K562 (cell line): Measurements from ENCODE around the gene RAD21L1. TPM values are rescaled to one million over a fixed set of nuclear protein-coding genes. Genes with fewer than 3 reads are reported as not detected.

Source experiments
- ATAC-seq: fragments of 200-7000 bp; cut with Tn5 transposase; 3 replicates; pipeline ENCODE4 v1.9.1; 2020; ENCODE audit warnings: moderate library complexity
- BruUV-seq: library from RNA; stranded (reverse); fragments of 400-500 nt; replicated peaks from 2 replicates; lab custom pipeline; 2021; lab: Mats Ljungman, UMichigan
- CTCF ChIA-PET: fragments of 300-600 bp; formaldehyde crosslinking; extraction: SDS; loops from one replicate; lab custom pipeline; 2021; ENCODE audit warnings: low intra/inter-chr PET ratio; lab: Yijun Ruan, JAX
- POLR2A ChIA-PET: fragments of 300-600, 350-650 bp; sonication (Branson Sonifier 250); formaldehyde crosslinking; extraction: SDS; loops from one replicate; lab custom pipeline; 2021; ENCODE audit warnings: antibody characterized with exemption, inconsistent platforms; lab: Yijun Ruan, JAX
- DNase-seq, 4 experiments: peaks; one replicate each; pipeline versions ENCODE4 v3.0.0 to v3.0.0-alpha.2; 2011 to 2018; ENCODE audit warnings: low spot score in 3 of 4, mixed read lengths in 3 of 4; ENCODE audit errors: extremely low read depth in 1 of 4
- FAIRE-seq: peaks from 2 replicates; lab custom pipeline; 2011; peaks lifted over from hg19 to GRCh38; lab: Jason Lieb, UNC
- H2AFZ ChIP-seq: 2 replicates; pipeline ENCODE4 v1.6.0; 2011; ENCODE audit warnings: low read depth, low read length, control low read depth, inconsistent platforms
- H3K27ac ChIP-seq: fragments of 200-600 bp; 3 replicates; pipeline ENCODE4 v1.8.0; 2011; ENCODE audit warnings: low read depth, mild to moderate bottlenecking, control low read depth, inconsistent platforms, low read length, moderate library complexity, mixed read lengths; ENCODE audit errors: extremely low read depth
- H3K27me3 ChIP-seq, 2 experiments: fragments of 300-600 bp in 1 of 2; 2 replicates in 1 of 2; 3 replicates in 1 of 2; pipeline versions ENCODE4 v1.6.0 to v1.8.0; 2011; ENCODE audit warnings: inconsistent platforms in 2 of 2, low read length in 2 of 2, mild to moderate bottlenecking in 1 of 2, mixed read lengths in 1 of 2, moderate library complexity in 1 of 2; ENCODE audit not compliant: control insufficient read depth in 2 of 2, insufficient read depth in 2 of 2
- H3K36me3 ChIP-seq: fragments of 300-600 bp; 3 replicates; pipeline ENCODE4 v1.8.0; 2011; ENCODE audit warnings: mild to moderate bottlenecking, low read length, inconsistent platforms; ENCODE audit not compliant: control insufficient read depth, insufficient read depth
- H3K4me1 ChIP-seq, 2 experiments: fragments of 200-600 bp in 1 of 2; replicated peaks in 1 of 2; 2 replicates in 1 of 2; 3 replicates in 1 of 2; pipeline versions ENCODE4 v1.5.1 to v1.8.0; 2011; ENCODE audit warnings: inconsistent platforms in 2 of 2, low read length in 2 of 2, mild to moderate bottlenecking in 1 of 2, mixed read lengths in 1 of 2, moderate library complexity in 1 of 2; ENCODE audit not compliant: control insufficient read depth in 2 of 2, insufficient read depth in 2 of 2
- H3K4me2 ChIP-seq: 2 replicates; pipeline ENCODE4 v1.6.1; 2011; ENCODE audit warnings: low read length, control low read depth, inconsistent platforms, mixed read lengths; ENCODE audit not compliant: insufficient read depth
- H3K4me3 ChIP-seq: fragments of 200-600 bp; sonication (generic), shearing (Covaris generic); 2 replicates; pipeline ENCODE4 v1.5.1; 2016; ENCODE audit warnings: control low read depth, inconsistent platforms
- H3K79me2 ChIP-seq: fragments of 200-600 bp; 3 replicates; pipeline ENCODE4 v1.8.0; 2011; ENCODE audit warnings: low read length, inconsistent platforms; ENCODE audit not compliant: control insufficient read depth, insufficient read depth
- H3K9ac ChIP-seq, 2 experiments: 2 replicates each; pipeline versions ENCODE4 v1.6.0 to v1.6.1; 2011; ENCODE audit warnings: low read depth in 2 of 2, low read length in 2 of 2, control low read depth in 1 of 2, inconsistent platforms in 1 of 2, mild to moderate bottlenecking in 1 of 2, mixed read lengths in 1 of 2; ENCODE audit not compliant: insufficient read depth in 1 of 2
- H3K9me1 ChIP-seq: one replicate; pipeline ENCODE4 v1.6.0; 2011; ENCODE audit warnings: inconsistent platforms, mild to moderate bottlenecking, low read length, moderate library complexity; ENCODE audit not compliant: control insufficient read depth, insufficient read depth
- H3K9me3 ChIP-seq: replicated peaks from 2 replicates; pipeline ENCODE4 v1.5.1; 2011; ENCODE audit warnings: low read depth, low read length, inconsistent platforms; ENCODE audit not compliant: control insufficient read depth, insufficient read depth
- H4K20me1 ChIP-seq: replicated peaks from 2 replicates; pipeline ENCODE4 v1.6.1; 2011; ENCODE audit warnings: low read length, inconsistent platforms, mixed read lengths; ENCODE audit not compliant: control insufficient read depth, insufficient read depth
- CREB1 ChIP-seq, 2 experiments: sonication (generic) in 1 of 2; formaldehyde crosslinking in 1 of 2; IDR thresholded peaks; 2 replicates each; pipeline versions ENCODE4 v1.6.1 to v1.8.0; 2012 to 2022; ENCODE audit warnings: inconsistent platforms in 1 of 2, mild to moderate bottlenecking in 1 of 2, missing genetic modification reagents in 1 of 2, moderate library complexity in 1 of 2
- CREM ChIP-seq: IDR thresholded peaks from 2 replicates; pipeline ENCODE4 v1.6.1; 2014; ENCODE audit warnings: antibody characterized with exemption, low read depth
- DPF2 ChIP-seq: fragments of 450-650 bp; IDR thresholded peaks from 2 replicates; pipeline ENCODE4 v1.6.1; 2016
- FOSL1 ChIP-seq: fragments of 200-800 bp; sonication (Bioruptor generic); conservative IDR thresholded peaks from 2 replicates; pipeline ENCODE4 v1.6.1; 2016; ENCODE audit warnings: missing genetic modification characterization, missing compliant biosample characterization
- HMG20B ChIP-seq: fragments of 250-450 bp; sonication (Bioruptor Pico); IDR thresholded peaks from 2 replicates; pipeline ENCODE4 v1.5.0; 2021; ENCODE audit warnings: mild to moderate bottlenecking
- HMGN3 ChIP-seq: IDR thresholded peaks from 2 replicates; pipeline ENCODE4 v1.6.1; 2011; ENCODE audit warnings: borderline replicate concordance, low read depth, mild to moderate bottlenecking, mixed read lengths, low read length; ENCODE audit not compliant: insufficient read length; ENCODE audit errors: extremely low read depth
- KLF13 ChIP-seq: fragments of 450-650 bp; IDR thresholded peaks from 2 replicates; pipeline ENCODE4 v1.6.1; 2016; ENCODE audit warnings: missing genetic modification characterization, low read depth, mild to moderate bottlenecking, missing compliant biosample characterization, moderate library complexity, borderline replicate concordance
- L3MBTL2 ChIP-seq: fragments of 450-650 bp; IDR thresholded peaks from 2 replicates; pipeline ENCODE4 v1.6.1; 2016; ENCODE audit warnings: mild to moderate bottlenecking, moderate library complexity
- MCM7 ChIP-seq, 2 experiments: fragments of 450-650 bp; IDR thresholded peaks; 2 replicates each; pipeline ENCODE4 v1.6.1; 2016 to 2018
- NFRKB ChIP-seq: fragments of 450-650 bp; IDR thresholded peaks from 2 replicates; pipeline ENCODE4 v1.6.1; 2016; ENCODE audit warnings: low read depth
- SMARCE1 ChIP-seq: fragments of 450-650 bp; IDR thresholded peaks from 2 replicates; pipeline ENCODE4 v1.7.1; 2016; ENCODE audit warnings: mild to moderate bottlenecking
- ZEB2 ChIP-seq: fragments of 450-650 bp; IDR thresholded peaks from 2 replicates; pipeline ENCODE4 v1.6.1; 2016
- ZNF3 ChIP-seq: fragments of 250-450 bp; sonication (Bioruptor Pico); IDR thresholded peaks from 2 replicates; pipeline ENCODE4 v1.5.0; 2021; ENCODE audit warnings: mild to moderate bottlenecking, moderate library complexity
- ZNF384 ChIP-seq: IDR thresholded peaks from 2 replicates; pipeline ENCODE4 v1.6.1; 2012; ENCODE audit warnings: low read depth, low read length, improper control_type of control experiment
- WGBS: fragments of 100-300 bp; shearing (Covaris generic); methylation state at CpG from one replicate; pipeline ENCODE4 v1.1.6; 2016; ENCODE audit warnings: low coverage, mixed read lengths; ENCODE audit not compliant: insufficient coverage; ENCODE audit errors: missing lambda C conversion rate; 5-methylcytosine and 5-hydroxymethylcytosine counted together
- in situ Hi-C: fragments of 300-500 bp; cut with MboI; formaldehyde crosslinking; loops from 4 replicates; pipeline ENCODE4 v1.15.0; 2018; ENCODE audit warnings: inconsistent platforms, mixed read lengths
- intact Hi-C: fragments of 100-400 bp; cut with micrococcal nuclease; formaldehyde crosslinking; loops from 2 replicates; pipeline ENCODE4 v1.14.2; 2022
- polyA plus RNA-seq, 8 experiments: library from polyadenylated mRNA; depleted of rRNA in 4 of 8; stranded (reverse) in 5 of 8; unstranded in 3 of 8; fragments of >200 nt; fragmentation: Nextera tagmentation in 2 of 8; fragmentation: Illumina TruSeq in 1 of 8; extraction: Ambion mirVana in 2 of 8; extraction: Trizol in 1 of 8; gene quantifications; 2 replicates each; pipeline versions ENCODE4 v1.2.1 to v1.2.3, GENCODE V29; 2011 to 2014; ENCODE audit warnings: inconsistent platforms in 1 of 8, missing spikeins in 1 of 8
- total RNA-seq, 7 experiments: library from RNA; depleted of rRNA in 6 of 7; stranded (reverse); fragments of >200 nt in 6 of 7; fragmentation: Illumina TruSeq in 2 of 7; extraction: Trizol in 2 of 7; gene quantifications; 2 replicates each; pipeline versions ENCODE4 v1.2.1 to v1.2.3, GENCODE V29; 2011 to 2021; ENCODE audit warnings: low replicate concordance in 1 of 7
- TF ChIP-seq, protein P1 (sequence below): conservative IDR thresholded peaks from 2 replicates; pipeline ENCODE4 v1.6.1; 2011; ENCODE audit warnings: low read depth, mild to moderate bottlenecking, low read length; ENCODE audit not compliant: control insufficient read depth
- TF ChIP-seq, protein P2 (sequence below): fragments of 200-800 bp; sonication (Bioruptor generic); IDR thresholded peaks from 2 replicates; pipeline ENCODE4 v1.6.1; 2017; ENCODE audit warnings: missing genetic modification characterization, missing compliant biosample characterization
- TF ChIP-seq, protein P3 (sequence below): sonication (generic); formaldehyde crosslinking; IDR thresholded peaks from 2 replicates; pipeline ENCODE4 v1.9.0; 2022; ENCODE audit warnings: mild to moderate bottlenecking, missing genetic modification reagents
- TF ChIP-seq, protein P4 (sequence below): fragments of 450-650 bp; IDR thresholded peaks from 2 replicates; pipeline ENCODE4 v1.6.1; 2016

RAD21L1 gene
- total and polyA plus RNA-seq, 9 of the 15 experiments (the other 6 are each of a cell fraction or from before 2014, with no cell fraction given): 0.17 to 1.7 (median 0.45) TPM; not detected in 1

DNA sequence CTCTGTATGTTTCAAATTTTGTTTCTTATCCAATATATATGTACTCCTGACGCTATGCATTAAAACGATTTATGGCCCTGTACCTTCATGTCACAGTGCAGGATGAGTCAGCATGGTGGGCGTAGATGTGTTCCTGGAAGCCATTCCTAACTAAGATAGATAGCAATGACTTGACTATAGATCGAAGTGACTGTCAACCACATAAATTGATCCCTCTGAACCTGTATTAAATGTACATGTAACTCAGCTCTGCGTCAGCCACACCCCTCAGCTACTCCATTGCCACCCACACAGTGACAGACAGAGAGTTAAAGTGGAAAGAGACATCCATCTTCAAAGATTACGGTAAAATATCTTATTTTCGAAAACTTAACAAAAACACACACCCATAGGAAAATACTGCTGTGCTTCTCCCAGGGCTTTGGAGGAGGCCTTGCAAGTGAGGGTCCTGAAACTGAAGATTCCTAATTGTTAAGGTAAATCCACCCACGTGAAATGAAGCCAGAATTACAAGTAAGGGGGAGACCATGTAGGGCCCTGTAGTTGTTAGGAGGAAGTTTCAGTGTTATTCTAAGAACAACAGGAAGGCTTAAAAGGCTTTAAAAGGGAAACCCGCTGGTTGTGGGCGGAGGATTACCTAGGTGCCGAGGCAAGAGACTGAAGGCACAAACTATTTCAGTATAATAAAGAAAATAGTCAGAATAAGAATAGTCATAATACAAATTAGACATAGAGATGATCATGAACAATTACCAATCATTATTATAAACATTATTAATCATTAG, 10.3 kb upstream of the RAD21L1 start:
- no peaks in the 10 kb centered on the region; the same call in 1 of the 2 replicates for H3K9me3 ChIP-seq
- WGBS: 8% methylated on average over 11 of the region's 11 CpGs
- no peaks in the 10 kb centered on the region for H3K9me1 ChIP-seq
- intact Hi-C loops (loop anchor here (10.0 kb wide), 3 partner anchors 89 to 241 kb away; partner anchors contain the start of gene FKBP1A), in situ Hi-C loops (no loop called here)
- H3K36me3 ChIP-seq: no peaks in the 10 kb centered on the region
- peak; percentile 88 for FAIRE-seq
- H3K9ac ChIP-seq: peak overlapping the region in 1 of 2 experiments; percentile 68; a peak in 2 of 4 replicates
- peaks cover 13 to 32% of the 10 kb centered on the region in 2 experiments; a peak in 4 of 5 replicates for H3K4me1 ChIP-seq
- no peak overlapping the region for H3K4me3 ChIP-seq
- peak overlapping the region; percentile 78 for H3K4me2 ChIP-seq
- peak overlapping the region; percentile 91 for H2AFZ ChIP-seq
- H3K27ac ChIP-seq: peak overlapping the region; percentile 92
- peak; percentile 87 for ATAC-seq
- peak; percentile 48 to 84 (median 64) for DNase-seq
- H4K20me1 ChIP-seq: no peaks in the 10 kb centered on the region
- H3K27me3 ChIP-seq: no peaks in the 10 kb centered on the region
- CTCF ChIA-PET: no interaction called here
- POLR2A ChIA-PET: interaction anchor here (0.5 to 0.7 kb wide), 2 partner anchors 268 to 1083 kb away, joined by 3 read pairs; no protein-coding TSS in a partner anchor
- no peaks in the 10 kb centered on the region for H3K79me2 ChIP-seq
- BruUV-seq: no TSS peak
- TF ChIP-seq, protein P1, sequence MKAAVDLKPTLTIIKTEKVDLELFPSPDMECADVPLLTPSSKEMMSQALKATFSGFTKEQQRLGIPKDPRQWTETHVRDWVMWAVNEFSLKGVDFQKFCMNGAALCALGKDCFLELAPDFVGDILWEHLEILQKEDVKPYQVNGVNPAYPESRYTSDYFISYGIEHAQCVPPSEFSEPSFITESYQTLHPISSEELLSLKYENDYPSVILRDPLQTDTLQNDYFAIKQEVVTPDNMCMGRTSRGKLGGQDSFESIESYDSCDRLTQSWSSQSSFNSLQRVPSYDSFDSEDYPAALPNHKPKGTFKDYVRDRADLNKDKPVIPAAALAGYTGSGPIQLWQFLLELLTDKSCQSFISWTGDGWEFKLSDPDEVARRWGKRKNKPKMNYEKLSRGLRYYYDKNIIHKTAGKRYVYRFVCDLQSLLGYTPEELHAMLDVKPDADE: no peak
- TF ChIP-seq, protein P2, sequence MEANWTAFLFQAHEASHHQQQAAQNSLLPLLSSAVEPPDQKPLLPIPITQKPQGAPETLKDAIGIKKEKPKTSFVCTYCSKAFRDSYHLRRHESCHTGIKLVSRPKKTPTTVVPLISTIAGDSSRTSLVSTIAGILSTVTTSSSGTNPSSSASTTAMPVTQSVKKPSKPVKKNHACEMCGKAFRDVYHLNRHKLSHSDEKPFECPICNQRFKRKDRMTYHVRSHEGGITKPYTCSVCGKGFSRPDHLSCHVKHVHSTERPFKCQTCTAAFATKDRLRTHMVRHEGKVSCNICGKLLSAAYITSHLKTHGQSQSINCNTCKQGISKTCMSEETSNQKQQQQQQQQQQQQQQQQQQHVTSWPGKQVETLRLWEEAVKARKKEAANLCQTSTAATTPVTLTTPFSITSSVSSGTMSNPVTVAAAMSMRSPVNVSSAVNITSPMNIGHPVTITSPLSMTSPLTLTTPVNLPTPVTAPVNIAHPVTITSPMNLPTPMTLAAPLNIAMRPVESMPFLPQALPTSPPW (CRISPR knock-in tag): 0 out of 2 replicates have a peak, but pooled peaks have one; percentile 7
- TF ChIP-seq ZEB2 (0 out of 2 replicates have a peak, but pooled peaks have one; percentile 15), SMARCE1 (peak; percentile 70), L3MBTL2 (no peak), HMG20B (no peak), CREB1 (IDR thresholded peaks at IDR 0.05) (no peak), CREB1 (CRISPR knock-in tag; IDR thresholded peaks at IDR 0.05) (0 out of 2 replicates have a peak, but pooled peaks have one; percentile 20), ZNF3 (CRISPR knock-in tag) (no peak), KLF13 (tag) (peak; percentile 71), CREM (peak; percentile 28; the same call in 1 of the 2 replicates), HMGN3 (no peak), ZNF384 (no peak), MCM7 (IDR thresholded peaks at IDR 0.05) (no peak), DPF2 (peak; percentile 89), FOSL1 (tag) (peak; percentile 57), NFRKB (0 out of 2 replicates have a peak, but pooled peaks have one; percentile 53)
- TF ChIP-seq, protein P3, sequence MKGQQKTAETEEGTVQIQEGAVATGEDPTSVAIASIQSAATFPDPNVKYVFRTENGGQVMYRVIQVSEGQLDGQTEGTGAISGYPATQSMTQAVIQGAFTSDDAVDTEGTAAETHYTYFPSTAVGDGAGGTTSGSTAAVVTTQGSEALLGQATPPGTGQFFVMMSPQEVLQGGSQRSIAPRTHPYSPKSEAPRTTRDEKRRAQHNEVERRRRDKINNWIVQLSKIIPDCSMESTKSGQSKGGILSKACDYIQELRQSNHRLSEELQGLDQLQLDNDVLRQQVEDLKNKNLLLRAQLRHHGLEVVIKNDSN (CRISPR knock-in tag): no peak
- TF ChIP-seq, protein P4, sequence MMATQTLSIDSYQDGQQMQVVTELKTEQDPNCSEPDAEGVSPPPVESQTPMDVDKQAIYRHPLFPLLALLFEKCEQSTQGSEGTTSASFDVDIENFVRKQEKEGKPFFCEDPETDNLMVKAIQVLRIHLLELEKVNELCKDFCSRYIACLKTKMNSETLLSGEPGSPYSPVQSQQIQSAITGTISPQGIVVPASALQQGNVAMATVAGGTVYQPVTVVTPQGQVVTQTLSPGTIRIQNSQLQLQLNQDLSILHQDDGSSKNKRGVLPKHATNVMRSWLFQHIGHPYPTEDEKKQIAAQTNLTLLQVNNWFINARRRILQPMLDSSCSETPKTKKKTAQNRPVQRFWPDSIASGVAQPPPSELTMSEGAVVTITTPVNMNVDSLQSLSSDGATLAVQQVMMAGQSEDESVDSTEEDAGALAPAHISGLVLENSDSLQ: peak; percentile 87
